ENCODE measurements around the gene DNM2.
"Not testable (repeated sequence)": the region's sequence is repeated elsewhere in the genome, so short reads cannot be mapped to it uniquely, and the experiment has no call there.

Gene DNM2

DNA sequence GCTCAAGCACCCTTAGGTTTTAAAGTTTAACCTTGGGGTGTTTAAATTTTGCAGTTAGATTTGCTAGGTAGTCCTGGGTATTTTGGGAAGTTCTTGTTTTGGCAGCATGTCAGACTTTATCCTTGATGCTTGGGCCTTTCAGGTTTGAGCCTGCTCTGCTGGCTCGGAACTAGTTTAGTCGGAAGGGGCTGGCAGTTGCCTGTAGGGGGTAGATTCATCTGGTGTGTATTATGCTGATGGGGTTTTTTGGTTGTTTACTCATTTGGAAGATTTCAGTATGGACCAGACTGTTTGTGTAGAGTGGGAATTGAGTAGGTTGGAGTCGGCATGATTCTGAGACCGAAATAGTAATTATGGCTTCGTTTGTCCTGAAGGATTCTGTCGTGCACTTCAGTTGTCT, 48.6 kb upstream of the DNM2 start:
- TF ChIP-seq ZNF24 (tag by site-specific recombination; IDR thresholded peaks at IDR 0.05) (no peak), ZNF600 (tag by site-specific recombination; IDR thresholded peaks at IDR 0.05) (peak; percentile 92)
- no peaks in the 10 kb centered on the region for H3K9me3 ChIP-seq (ENCODE audit: control insufficient read depth, insufficient read depth, low read depth, low read length)
- peaks cover 43 to 61% of the 10 kb centered on the region in 2 experiments for H3K36me3 ChIP-seq (ENCODE audit: control insufficient read depth in 2 of 2, insufficient read depth in 1 of 2, low read length in 2 of 2)
- POLR2A ChIA-PET: interaction anchor here (1.0 kb wide), 1 partner anchor 32 kb away, joined by 3 read pairs; the partner anchor contains the start of gene QTRT1
- no peak overlapping the region for H3K27ac ChIP-seq (ENCODE audit: extremely low read depth, low read depth, low read length)
- CTCF ChIA-PET: no interaction called here
- peaks cover 4% of the 10 kb centered on the region; the same call in 1 of the 2 replicates for H3K4me1 ChIP-seq (ENCODE audit: control insufficient read depth, insufficient read depth, low read length)
- no peak overlapping the region for H3K4me3 ChIP-seq (ENCODE audit: low read depth, low read length)

DNA sequence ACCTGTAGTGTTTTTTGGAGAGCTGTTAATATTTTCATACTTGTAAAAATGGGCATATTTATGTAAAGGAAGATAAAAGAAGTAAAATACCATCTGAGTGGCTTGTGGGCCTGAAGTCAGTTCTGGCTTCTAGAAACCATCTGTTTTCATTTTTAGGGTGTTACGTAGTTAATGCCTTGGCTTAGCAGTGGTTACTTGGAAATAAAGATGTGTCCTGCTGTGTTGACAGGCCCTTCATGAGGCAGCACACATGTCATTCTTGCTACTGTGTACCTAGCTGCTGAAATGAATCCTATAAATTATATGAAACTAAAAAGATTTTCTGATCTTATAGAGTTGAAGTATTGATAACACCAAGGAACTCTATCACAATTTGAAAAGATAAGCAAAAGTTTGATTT, 47.7 kb upstream of the DNM2 start:
- H3K36me3 ChIP-seq (ENCODE audit: control insufficient read depth in 2 of 2, insufficient read depth in 1 of 2, low read length in 2 of 2): peaks cover 52 to 71% of the 10 kb centered on the region in 2 experiments
- H3K4me3 ChIP-seq (ENCODE audit: low read depth, low read length): no peak overlapping the region
- ChIA-PET CTCF (interaction anchor here (0.6 kb wide), 1 partner anchor 23 kb away, joined by 3 read pairs; no protein-coding TSS in a partner anchor), POLR2A (no interaction called here)
- peaks cover 4% of the 10 kb centered on the region; the same call in 1 of the 2 replicates for H3K4me1 ChIP-seq (ENCODE audit: control insufficient read depth, insufficient read depth, low read length)
- TF ChIP-seq, protein P1, sequence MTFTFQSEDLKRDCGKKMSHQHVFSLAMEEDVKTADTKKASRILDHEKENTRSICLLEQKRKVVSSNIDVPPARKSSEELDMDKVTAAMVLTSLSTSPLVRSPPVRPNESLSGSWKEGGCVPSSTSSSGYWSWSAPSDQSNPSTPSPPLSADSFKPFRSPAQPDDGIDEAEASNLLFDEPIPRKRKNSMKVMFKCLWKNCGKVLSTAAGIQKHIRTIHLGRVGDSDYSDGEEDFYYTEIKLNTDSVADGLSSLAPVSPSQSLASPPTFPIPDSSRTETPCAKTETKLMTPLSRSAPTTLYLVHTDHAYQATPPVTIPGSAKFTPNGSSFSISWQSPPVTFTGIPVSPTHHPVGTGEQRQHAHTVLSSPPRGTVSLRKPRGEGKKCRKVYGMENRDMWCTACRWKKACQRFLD (tag by site-specific recombination; IDR thresholded peaks at IDR 0.05): no peak
- TF ChIP-seq KLF16 (tag by site-specific recombination; IDR thresholded peaks at IDR 0.05) (no peak), ZFP3 (tag by site-specific recombination; IDR thresholded peaks at IDR 0.05; ENCODE audit: low read depth) (no peak), OSR2 (tag by site-specific recombination; IDR thresholded peaks at IDR 0.05) (peak; percentile 71), ZNF114 (tag by site-specific recombination; IDR thresholded peaks at IDR 0.05) (no peak), ZIC2 (tag by site-specific recombination; IDR thresholded peaks at IDR 0.05) (no peak), ZBTB48 (tag by site-specific recombination; IDR thresholded peaks at IDR 0.05) (no peak)
- TF ChIP-seq, protein P2, sequence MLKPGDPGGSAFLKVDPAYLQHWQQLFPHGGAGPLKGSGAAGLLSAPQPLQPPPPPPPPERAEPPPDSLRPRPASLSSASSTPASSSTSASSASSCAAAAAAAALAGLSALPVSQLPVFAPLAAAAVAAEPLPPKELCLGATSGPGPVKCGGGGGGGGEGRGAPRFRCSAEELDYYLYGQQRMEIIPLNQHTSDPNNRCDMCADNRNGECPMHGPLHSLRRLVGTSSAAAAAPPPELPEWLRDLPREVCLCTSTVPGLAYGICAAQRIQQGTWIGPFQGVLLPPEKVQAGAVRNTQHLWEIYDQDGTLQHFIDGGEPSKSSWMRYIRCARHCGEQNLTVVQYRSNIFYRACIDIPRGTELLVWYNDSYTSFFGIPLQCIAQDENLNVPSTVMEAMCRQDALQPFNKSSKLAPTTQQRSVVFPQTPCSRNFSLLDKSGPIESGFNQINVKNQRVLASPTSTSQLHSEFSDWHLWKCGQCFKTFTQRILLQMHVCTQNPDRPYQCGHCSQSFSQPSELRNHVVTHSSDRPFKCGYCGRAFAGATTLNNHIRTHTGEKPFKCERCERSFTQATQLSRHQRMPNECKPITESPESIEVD (tag by site-specific recombination; IDR thresholded peaks at IDR 0.05): peak; percentile 29
- H3K9me3 ChIP-seq (ENCODE audit: control insufficient read depth, insufficient read depth, low read depth, low read length): no peaks in the 10 kb centered on the region
- no peak overlapping the region for H3K27ac ChIP-seq (ENCODE audit: extremely low read depth, low read depth, low read length)

DNA sequence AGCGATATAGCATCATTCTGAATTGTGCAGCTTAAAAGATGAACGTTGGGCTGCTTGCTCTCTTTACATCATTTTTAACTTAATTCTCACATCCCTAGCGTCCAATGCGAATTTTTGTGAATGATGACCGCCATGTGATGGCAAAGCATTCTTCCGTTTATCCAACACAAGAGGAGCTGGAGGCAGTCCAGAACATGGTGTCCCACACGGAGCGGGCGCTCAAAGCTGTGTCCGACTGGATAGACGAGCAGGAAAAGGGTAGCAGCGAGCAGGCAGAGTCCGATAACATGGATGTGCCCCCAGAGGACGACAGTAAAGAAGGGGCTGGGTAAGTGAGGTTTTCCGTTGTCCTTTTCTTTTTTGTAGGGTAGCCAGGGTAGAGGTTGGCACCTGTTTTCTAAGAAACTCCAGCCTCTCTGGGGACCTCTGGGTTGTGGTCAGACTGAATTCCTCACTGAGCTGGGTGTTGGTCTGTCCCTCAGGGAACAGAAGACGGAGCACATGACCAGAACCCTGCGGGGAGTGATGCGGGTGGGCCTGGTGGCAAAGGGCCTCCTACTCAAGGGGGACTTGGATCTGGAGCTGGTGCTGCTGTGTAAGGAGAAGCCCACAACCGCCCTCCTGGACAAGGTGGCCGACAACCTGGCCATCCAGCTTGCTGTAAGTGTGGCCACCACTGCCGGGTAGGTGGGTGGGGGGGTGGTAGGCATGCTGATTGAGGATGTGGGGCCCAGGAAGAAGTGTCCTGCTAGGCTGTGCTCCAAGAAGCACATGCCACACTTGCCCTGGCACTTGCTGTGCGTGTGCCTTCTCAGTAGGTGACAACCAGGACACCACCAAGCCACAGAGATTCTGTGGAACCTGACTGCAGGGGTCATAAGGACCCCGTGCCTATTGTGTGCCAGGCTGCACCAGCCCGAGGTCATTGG, 46.7 kb upstream of the DNM2 start:
- Histone ChIP-seq H3K4me3 (ENCODE audit: low read depth, low read length) (no peak overlapping the region), H3K9me3 (ENCODE audit: control insufficient read depth, insufficient read depth, low read depth, low read length) (no peaks in the 10 kb centered on the region), H3K36me3 (ENCODE audit: control insufficient read depth in 2 of 2, insufficient read depth in 1 of 2, low read length in 2 of 2) (peaks cover 58 to 79% of the 10 kb centered on the region in 2 experiments), H3K4me1 (ENCODE audit: control insufficient read depth, insufficient read depth, low read length) (peaks cover 1% of the 10 kb centered on the region; the same call in 1 of the 2 replicates), H3K27ac (ENCODE audit: extremely low read depth, low read depth, low read length) (no peak overlapping the region)
- peak; percentile 43; the same call in 1 of the 2 replicates for TF ChIP-seq ZNF600 (tag by site-specific recombination; IDR thresholded peaks at IDR 0.05)
- TF ChIP-seq, protein P3, sequence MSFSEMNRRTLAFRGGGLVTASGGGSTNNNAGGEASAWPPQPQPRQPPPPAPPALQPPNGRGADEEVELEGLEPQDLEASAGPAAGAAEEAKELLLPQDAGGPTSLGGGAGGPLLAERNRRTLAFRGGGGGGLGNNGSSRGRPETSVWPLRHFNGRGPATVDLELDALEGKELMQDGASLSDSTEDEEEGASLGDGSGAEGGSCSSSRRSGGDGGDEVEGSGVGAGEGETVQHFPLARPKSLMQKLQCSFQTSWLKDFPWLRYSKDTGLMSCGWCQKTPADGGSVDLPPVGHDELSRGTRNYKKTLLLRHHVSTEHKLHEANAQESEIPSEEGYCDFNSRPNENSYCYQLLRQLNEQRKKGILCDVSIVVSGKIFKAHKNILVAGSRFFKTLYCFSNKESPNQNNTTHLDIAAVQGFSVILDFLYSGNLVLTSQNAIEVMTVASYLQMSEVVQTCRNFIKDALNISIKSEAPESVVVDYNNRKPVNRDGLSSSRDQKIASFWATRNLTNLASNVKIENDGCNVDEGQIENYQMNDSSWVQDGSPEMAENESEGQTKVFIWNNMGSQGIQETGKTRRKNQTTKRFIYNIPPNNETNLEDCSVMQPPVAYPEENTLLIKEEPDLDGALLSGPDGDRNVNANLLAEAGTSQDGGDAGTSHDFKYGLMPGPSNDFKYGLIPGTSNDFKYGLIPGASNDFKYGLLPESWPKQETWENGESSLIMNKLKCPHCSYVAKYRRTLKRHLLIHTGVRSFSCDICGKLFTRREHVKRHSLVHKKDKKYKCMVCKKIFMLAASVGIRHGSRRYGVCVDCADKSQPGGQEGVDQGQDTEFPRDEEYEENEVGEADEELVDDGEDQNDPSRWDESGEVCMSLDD (tag by site-specific recombination; IDR thresholded peaks at IDR 0.05): no peak
- no peak for TF ChIP-seq HOXD13 (CRISPR knock-in tag; IDR thresholded peaks at IDR 0.05; ENCODE audit: borderline replicate concordance)
- peak; percentile 25; the same call in 1 of the 2 replicates for TF ChIP-seq ZIC2 (tag by site-specific recombination; IDR thresholded peaks at IDR 0.05)
- no peak for TF ChIP-seq ZNF529 (tag by site-specific recombination; IDR thresholded peaks at IDR 0.05; ENCODE audit: insufficient replicate concordance)
- CTCF ChIA-PET: interaction anchor here (1.7 to 2.7 kb wide), 2 partner anchors 27 to 90 kb away, joined by 5 to 12 read pairs; no protein-coding TSS in a partner anchor
- POLR2A ChIA-PET: interaction anchor here (1.4 kb wide), 1 partner anchor 9 kb away, joined by 4 read pairs; no protein-coding TSS in a partner anchor

DNA sequence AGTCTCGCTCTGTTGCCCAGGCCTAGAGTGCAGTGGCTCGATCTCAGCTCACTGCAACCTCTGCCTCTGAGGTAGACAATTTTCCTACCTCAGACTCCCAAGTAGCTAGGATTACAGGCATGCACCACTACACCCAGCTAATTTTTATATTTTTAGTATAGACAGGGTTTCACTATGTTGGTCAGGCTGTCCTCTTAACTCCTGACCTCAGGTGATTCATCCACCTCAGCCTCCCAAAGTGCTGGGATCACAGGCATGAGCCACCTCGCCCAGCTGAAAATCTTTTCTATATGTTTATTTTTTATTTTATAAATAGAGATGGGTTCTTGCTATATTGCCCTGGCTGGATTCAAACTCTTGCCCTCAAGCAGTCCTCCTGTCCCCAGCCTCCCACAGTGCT, 46.0 kb upstream of the DNM2 start:
- ChIA-PET CTCF (interaction anchor here (0.9 to 2.7 kb wide), 3 partner anchors 16 to 91 kb away, joined by 3 to 12 read pairs (median 5); no protein-coding TSS in a partner anchor), POLR2A (interaction anchor here (1.4 kb wide), 1 partner anchor 9 kb away, joined by 4 read pairs; no protein-coding TSS in a partner anchor)
- H3K36me3 ChIP-seq (ENCODE audit: control insufficient read depth in 2 of 2, insufficient read depth in 1 of 2, low read length in 2 of 2): peaks cover 58 to 77% of the 10 kb centered on the region in 2 experiments

DNA sequence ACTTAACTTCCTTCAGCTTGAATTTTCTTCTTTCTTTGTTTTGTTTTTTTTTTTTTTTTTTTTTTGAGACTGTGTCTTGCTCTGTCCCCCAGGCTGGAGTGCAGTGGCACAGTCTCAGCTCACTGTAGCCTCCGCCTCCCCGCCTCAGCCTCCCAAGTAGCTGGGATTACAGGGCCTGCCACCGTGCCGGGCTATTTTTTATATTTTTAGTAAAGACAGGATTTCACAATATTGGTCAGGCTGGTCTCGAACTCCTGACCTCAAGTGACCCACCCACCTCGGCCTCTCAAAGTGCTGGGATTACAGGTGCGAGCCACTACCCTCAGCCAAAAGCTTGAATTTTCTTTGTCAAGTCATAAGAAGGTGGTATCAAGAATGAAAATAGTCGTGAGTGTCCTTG, 42.7 kb upstream of the DNM2 start:
- H3K9me3 ChIP-seq (ENCODE audit: control insufficient read depth, insufficient read depth, low read depth, low read length); H3K4me3 ChIP-seq (ENCODE audit: low read depth, low read length); POLR2A ChIA-PET; H3K27ac ChIP-seq (ENCODE audit: extremely low read depth, low read depth, low read length); H3K4me1 ChIP-seq (ENCODE audit: control insufficient read depth, insufficient read depth, low read length): not testable (repeated sequence)
- CTCF ChIA-PET: interaction anchor here (0.5 to 1.2 kb wide), 3 partner anchors 24 to 94 kb away, joined by 3 to 4 read pairs (median 3); no protein-coding TSS in a partner anchor
- peaks cover 70 to 93% of the 10 kb centered on the region in 2 experiments for H3K36me3 ChIP-seq (ENCODE audit: control insufficient read depth in 2 of 2, insufficient read depth in 1 of 2, low read length in 2 of 2)

More for the DNA sequence above, 46.0 kb upstream of the DNM2 start:
- H3K4me3 ChIP-seq (ENCODE audit: low read depth, low read length); H3K9me3 ChIP-seq (ENCODE audit: control insufficient read depth, insufficient read depth, low read depth, low read length); H3K27ac ChIP-seq (ENCODE audit: extremely low read depth, low read depth, low read length); H3K4me1 ChIP-seq (ENCODE audit: control insufficient read depth, insufficient read depth, low read length): not testable (repeated sequence)
